ENCODE measurements around the gene STPG3. TPM values are rescaled to one million over a fixed set of nuclear protein-coding genes. Genes with fewer than 3 reads are reported as not detected.

Gene STPG3
- total and polyA plus RNA-seq, 2 of the 13 experiments (the other 11 are each of a cell fraction or from before 2014, with no cell fraction given): not detected

DNA sequence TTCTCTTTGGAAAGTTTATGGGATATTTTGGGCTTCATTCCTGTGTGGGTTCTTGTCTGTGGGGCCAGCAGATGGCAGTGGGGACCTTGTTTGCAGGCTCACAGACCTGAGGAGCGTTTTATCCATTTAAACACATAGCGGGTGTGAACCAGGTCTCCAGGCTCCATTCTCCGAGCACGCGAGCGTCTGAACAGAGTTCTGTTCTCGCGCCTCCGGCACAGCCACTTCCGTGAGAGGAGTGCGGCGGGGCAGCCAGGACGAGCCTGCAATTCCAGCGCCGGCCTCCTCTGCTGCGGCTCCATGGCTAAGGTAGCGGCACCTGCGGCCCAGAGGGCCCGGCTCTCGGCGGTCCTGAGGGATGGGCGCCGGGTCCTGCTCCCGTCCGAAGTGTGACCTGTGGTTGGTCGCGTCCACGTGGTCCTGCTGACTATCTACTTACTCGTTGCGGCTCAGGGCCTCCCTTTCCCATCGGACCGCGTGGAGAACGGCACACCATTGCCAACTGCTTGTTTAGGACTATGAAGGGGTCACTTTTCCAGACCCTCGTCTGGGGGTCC is 43.7 kb downstream of the STPG3 start (continued):
- TF ChIP-seq NFE2L2 (IDR thresholded peaks at IDR 0.05; ENCODE audit: low read length) (no peak), ZBTB7A (CRISPR knock-in tag; IDR thresholded peaks at IDR 0.05) (0 out of 2 replicates have a peak, but pooled peaks have one; percentile 31), CREM (IDR thresholded peaks at IDR 0.05) (no peak), CREM (CRISPR knock-in tag; IDR thresholded peaks at IDR 0.05) (no peak), GLI4 (CRISPR knock-in tag; IDR thresholded peaks at IDR 0.05; ENCODE audit: borderline replicate concordance) (no peak), ZC3H13 (CRISPR knock-in tag; IDR thresholded peaks at IDR 0.05) (no peak), ZFP41 (CRISPR knock-in tag; IDR thresholded peaks at IDR 0.05; ENCODE audit: borderline replicate concordance) (no peak), PLRG1 (conservative IDR thresholded peaks at IDR 0.05) (no peak), ZNF317 (CRISPR knock-in tag; IDR thresholded peaks at IDR 0.05) (no peak), GFI1 (CRISPR knock-in tag; IDR thresholded peaks at IDR 0.05; ENCODE audit: borderline replicate concordance) (no peak), KLF11 (CRISPR knock-in tag; IDR thresholded peaks at IDR 0.05) (no peak), ISX (CRISPR knock-in tag; conservative IDR thresholded peaks at IDR 0.05) (no peak), ATF7-NPFF (CRISPR knock-in tag; IDR thresholded peaks at IDR 0.05; ENCODE audit: low read depth) (no peak), ZNF629 (CRISPR knock-in tag; conservative IDR thresholded peaks at IDR 0.05) (no peak), ZNF556 (CRISPR knock-in tag; IDR thresholded peaks at IDR 0.05; ENCODE audit: borderline replicate concordance) (no peak), NFATC3 (CRISPR knock-in tag; IDR thresholded peaks at IDR 0.05) (no peak), ZNF326 (CRISPR knock-in tag; IDR thresholded peaks at IDR 0.05; ENCODE audit: borderline replicate concordance) (no peak)
- TF ChIP-seq, protein P1, sequence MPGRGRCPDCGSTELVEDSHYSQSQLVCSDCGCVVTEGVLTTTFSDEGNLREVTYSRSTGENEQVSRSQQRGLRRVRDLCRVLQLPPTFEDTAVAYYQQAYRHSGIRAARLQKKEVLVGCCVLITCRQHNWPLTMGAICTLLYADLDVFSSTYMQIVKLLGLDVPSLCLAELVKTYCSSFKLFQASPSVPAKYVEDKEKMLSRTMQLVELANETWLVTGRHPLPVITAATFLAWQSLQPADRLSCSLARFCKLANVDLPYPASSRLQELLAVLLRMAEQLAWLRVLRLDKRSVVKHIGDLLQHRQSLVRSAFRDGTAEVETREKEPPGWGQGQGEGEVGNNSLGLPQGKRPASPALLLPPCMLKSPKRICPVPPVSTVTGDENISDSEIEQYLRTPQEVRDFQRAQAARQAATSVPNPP (CRISPR knock-in tag; IDR thresholded peaks at IDR 0.05): no peak
- TF ChIP-seq, protein P2, sequence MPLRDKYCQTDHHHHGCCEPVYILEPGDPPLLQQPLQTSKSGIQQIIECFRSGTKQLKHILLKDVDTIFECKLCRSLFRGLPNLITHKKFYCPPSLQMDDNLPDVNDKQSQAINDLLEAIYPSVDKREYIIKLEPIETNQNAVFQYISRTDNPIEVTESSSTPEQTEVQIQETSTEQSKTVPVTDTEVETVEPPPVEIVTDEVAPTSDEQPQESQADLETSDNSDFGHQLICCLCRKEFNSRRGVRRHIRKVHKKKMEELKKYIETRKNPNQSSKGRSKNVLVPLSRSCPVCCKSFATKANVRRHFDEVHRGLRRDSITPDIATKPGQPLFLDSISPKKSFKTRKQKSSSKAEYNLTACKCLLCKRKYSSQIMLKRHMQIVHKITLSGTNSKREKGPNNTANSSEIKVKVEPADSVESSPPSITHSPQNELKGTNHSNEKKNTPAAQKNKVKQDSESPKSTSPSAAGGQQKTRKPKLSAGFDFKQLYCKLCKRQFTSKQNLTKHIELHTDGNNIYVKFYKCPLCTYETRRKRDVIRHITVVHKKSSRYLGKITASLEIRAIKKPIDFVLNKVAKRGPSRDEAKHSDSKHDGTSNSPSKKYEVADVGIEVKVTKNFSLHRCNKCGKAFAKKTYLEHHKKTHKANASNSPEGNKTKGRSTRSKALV (CRISPR knock-in tag; IDR thresholded peaks at IDR 0.05): no peak
- TF ChIP-seq, protein P3, sequence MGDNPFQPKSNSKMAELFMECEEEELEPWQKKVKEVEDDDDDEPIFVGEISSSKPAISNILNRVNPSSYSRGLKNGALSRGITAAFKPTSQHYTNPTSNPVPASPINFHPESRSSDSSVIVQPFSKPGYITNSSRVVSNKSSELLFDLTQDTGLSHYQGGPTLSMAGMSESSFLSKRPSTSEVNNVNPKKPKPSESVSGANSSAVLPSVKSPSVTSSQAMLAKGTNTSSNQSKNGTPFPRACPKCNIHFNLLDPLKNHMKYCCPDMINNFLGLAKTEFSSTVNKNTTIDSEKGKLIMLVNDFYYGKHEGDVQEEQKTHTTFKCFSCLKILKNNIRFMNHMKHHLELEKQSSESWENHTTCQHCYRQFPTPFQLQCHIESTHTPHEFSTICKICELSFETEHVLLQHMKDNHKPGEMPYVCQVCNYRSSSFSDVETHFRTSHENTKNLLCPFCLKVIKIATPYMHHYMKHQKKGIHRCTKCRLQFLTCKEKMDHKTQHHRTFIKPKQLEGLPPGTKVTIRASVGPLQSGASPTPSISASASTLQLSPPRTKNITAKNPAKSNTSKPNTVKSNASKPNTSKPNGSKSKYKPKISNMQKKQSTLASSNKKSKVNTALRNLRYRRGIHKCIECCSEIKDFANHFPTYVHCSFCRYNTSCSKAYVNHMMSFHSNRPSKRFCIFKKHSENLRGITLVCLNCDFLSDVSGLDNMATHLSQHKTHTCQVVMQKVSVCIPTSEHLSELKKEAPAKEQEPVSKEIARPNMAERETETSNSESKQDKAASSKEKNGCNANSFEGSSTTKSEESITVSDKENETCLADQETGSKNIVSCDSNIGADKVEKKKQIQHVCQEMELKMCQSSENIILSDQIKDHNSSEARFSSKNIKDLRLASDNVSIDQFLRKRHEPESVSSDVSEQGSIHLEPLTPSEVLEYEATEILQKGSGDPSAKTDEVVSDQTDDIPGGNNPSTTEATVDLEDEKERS (CRISPR knock-in tag; IDR thresholded peaks at IDR 0.05): peak; percentile 4; the same call in 1 of the 2 replicates
- TF ChIP-seq, protein P4, sequence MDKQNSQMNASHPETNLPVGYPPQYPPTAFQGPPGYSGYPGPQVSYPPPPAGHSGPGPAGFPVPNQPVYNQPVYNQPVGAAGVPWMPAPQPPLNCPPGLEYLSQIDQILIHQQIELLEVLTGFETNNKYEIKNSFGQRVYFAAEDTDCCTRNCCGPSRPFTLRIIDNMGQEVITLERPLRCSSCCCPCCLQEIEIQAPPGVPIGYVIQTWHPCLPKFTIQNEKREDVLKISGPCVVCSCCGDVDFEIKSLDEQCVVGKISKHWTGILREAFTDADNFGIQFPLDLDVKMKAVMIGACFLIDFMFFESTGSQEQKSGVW (CRISPR knock-in tag; IDR thresholded peaks at IDR 0.05; ENCODE audit: borderline replicate concordance): no peak
- TF ChIP-seq, protein P5, sequence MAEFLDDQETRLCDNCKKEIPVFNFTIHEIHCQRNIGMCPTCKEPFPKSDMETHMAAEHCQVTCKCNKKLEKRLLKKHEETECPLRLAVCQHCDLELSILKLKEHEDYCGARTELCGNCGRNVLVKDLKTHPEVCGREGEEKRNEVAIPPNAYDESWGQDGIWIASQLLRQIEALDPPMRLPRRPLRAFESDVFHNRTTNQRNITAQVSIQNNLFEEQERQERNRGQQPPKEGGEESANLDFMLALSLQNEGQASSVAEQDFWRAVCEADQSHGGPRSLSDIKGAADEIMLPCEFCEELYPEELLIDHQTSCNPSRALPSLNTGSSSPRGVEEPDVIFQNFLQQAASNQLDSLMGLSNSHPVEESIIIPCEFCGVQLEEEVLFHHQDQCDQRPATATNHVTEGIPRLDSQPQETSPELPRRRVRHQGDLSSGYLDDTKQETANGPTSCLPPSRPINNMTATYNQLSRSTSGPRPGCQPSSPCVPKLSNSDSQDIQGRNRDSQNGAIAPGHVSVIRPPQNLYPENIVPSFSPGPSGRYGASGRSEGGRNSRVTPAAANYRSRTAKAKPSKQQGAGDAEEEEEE (CRISPR knock-in tag; IDR thresholded peaks at IDR 0.05; ENCODE audit: borderline replicate concordance): no peak

Measured in HepG2 (cell line).